Omental fat pad (tissue), 4 donors: ENCODE results near the gene SERPINB12. TPM values are rescaled to one million over a fixed set of nuclear protein-coding genes. Genes with fewer than 3 reads are reported as not detected.
A peak's percentile ranks its signal among the peaks of the same experiment; 100 is the strongest.

Source experiments
- ATAC-seq: fragments of 150-250 bp; one replicate; pipeline ENCODE4 v1.9.1; 2016; ENCODE audit warnings: mild to moderate bottlenecking, moderate library complexity; ENCODE audit not compliant: low FRiP score
- DNase-seq: peaks from one replicate; pipeline ENCODE4 v3.0.0-alpha.2; 2019; ENCODE audit warnings: low spot score
- CTCF ChIP-seq, 3 donors: fragments of 450-650 bp; IDR thresholded peaks; one replicate each; pipeline ENCODE4 v1.5.1; 2016 to 2017; ENCODE audit warnings: antibody characterized with exemption in 3 of 3, mild to moderate bottlenecking in 3 of 3, moderate library complexity in 2 of 3
- total RNA-seq, 4 donors: library from RNA; depleted of rRNA; stranded (reverse); fragments of >200 nt; gene quantifications; one replicate each; pipeline ENCODE4 v1.1.0, GENCODE V29; 2016

SERPINB12 gene
- total RNA-seq, 4 donors from 2014 or later, result not detected

DNA sequence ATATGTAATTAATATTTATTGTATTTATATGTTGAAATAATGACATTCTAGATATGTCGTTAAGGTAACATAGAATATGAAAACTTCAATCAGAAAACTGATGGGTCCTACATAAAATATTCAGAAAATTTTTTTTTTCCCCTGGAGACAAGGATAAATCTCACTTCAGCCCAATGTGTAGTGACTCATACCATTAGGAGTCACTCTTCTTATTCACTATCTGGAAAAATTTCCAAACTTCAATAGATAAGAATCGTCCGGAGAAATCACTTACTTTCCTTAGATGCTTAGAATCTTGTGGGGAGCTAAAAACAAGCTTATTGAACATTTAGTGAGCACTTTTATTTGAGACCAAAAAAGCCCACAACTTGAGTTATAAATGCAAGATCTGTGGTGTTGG, 49.6 kb downstream of the SERPINB12 start:
- no peak for ATAC-seq
- no peak for DNase-seq
- TF ChIP-seq CTCF (IDR thresholded peaks at IDR 0.05), result no peak

GRCh38 chr18:63592471-63592870, 50.3 kb downstream of the SERPINB12 start:
- ATAC-seq (no peak), DNase-seq (no peak)
- no peak for TF ChIP-seq CTCF (IDR thresholded peaks at IDR 0.05)

GRCh38 chr18:63596964-63597363, 54.8 kb downstream of the SERPINB12 start:
- no peak for TF ChIP-seq CTCF (IDR thresholded peaks at IDR 0.05)
- no peak for DNase-seq
- no peak for ATAC-seq

DNA sequence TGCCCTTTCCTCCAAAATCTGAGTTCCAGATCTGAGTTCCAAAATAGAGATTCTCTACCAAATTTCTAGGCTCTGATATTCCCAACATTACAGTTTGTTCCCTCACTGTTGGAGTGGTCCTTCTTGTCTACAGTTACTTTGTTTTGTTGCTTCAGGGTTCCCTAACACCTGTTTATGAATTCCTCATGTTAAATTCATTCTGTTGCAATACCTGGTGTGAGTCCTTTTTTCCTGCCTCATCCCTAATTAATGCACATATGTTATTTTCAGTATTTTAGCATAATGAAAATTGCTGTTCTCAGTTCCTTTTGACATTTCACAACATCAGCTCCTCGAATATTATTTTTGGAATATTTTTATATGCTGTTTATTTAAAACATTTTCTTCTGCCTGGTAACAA, 61.2 kb downstream of the SERPINB12 start:
- ATAC-seq (no peak), DNase-seq (no peak)
- TF ChIP-seq CTCF (IDR thresholded peaks at IDR 0.05), result no peak

GRCh38 chr18:63603772-63604171, 61.6 kb downstream of the SERPINB12 start:
- DNase-seq, result no peak
- TF ChIP-seq CTCF (IDR thresholded peaks at IDR 0.05), result no peak
- ATAC-seq, result no peak

DNA sequence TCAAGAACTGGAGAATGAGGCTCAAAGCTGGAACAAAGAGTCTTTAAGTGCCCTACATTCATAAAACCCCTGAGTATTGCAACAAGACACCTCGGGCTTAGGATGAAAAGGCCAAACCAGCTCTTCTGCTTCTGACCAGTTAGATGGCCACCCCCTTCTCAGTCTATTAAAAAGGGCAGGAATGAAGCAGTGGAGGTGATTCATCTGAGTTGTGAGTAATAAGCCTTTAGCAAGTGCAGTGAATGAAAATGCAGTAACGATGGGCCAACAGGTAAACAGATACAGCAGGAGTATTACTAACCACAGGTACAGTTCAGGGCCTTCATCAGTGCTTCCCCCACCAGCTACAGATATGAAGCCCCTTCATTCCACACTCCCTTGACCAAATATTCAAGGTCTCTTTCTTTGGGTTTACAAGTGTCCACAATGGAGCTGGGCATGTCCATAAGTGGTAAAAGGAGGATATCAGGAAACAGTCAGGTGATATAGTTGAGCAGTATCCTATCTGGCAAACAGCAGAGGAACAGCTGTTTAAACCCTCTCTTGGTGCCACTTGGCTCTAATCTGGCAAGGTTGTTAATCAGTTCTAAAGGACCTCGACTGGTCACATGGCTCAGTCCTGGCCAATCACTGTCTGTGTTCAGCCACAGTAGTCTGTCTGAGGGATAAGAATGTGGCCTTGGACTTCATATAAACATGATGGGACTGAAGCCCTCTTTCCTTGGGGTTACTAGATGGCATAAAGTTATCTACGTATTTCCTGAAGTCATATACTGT, 62.8 kb downstream of the SERPINB12 start:
- ATAC-seq (peak; percentile 71), DNase-seq (no peak)
- TF ChIP-seq CTCF (IDR thresholded peaks at IDR 0.05), result no peak

DNA sequence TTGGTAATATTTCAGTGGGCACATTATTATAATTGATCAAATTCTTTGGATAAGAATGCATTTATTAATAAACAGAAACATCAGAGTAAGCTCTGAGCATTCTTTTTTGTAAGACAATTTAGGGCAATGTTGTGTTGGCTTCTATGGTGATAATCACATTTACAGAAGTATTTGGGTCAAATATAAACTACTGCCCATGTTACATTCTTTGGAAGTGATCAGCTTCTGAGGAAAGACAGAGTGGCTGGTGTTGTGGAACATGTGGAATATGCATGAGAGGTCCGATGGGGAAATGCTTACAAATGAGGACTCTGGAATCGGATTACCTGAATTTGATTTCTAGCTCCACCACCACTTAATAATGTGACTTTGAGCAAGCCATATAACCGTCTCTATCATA, 64.4 kb downstream of the SERPINB12 start:
- DNase-seq, result no peak

More for the DNA sequence above, 64.4 kb downstream of the SERPINB12 start:
- ATAC-seq, result no peak
- no peak for TF ChIP-seq CTCF (IDR thresholded peaks at IDR 0.05)
